ENCODE measurements around the gene FAR2. TPM values are rescaled to one million over a fixed set of nuclear protein-coding genes. Genes with fewer than 3 reads are reported as not detected.
A peak's percentile ranks its signal among the peaks of the same experiment; 100 is the strongest.

FAR2 gene
- total RNA-seq, 1 experiment from 2014 or later = 22.1 TPM

DNA sequence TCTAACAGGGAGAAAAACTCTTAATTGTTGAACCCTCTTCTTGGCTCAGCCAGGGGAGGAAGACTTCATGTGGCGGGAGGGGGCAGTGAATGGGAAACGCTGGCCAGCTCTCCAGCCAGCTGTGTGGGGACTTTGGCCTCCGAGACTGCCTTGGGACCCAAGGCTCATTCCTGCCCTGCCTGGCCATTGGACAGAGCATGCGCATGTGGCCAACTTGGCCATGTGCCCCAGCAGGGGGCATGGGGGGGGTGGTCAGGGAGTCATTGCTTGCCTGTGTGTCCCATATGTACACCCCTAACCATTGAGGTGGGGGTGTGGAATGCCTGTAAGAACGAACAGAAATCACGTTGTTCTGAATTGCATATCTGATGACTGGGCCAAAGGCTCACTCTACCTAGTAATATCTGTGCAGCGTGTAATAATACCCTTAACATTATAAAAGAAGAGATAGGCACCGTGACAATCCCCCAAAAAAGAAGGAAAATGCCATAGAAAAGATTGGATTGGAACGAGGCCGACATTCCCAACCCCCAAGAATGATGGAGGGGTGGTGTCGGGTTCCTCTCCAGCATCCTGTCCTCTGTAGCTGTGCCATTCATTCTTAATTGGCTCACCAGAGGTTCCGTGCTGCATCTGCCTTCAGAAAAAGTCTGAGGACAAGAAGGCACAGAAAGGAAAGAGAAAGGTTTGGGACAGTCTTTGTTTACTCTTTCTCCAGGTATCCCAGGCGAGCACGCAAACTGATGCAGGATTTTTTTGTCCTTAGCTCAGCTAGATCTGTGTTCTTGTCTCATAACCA lies 3.5 kb upstream of the FAR2 start:
- no peak overlapping the region for H4K5ac ChIP-seq (ENCODE audit: insufficient read length, low read depth, low read length)
- no peak overlapping the region for H2BK5ac ChIP-seq (ENCODE audit: insufficient read length, low read length)
- H3K79me2 ChIP-seq (ENCODE audit: insufficient read depth, low read length) = no peaks in the 10 kb centered on the region
- H3K4me1 ChIP-seq (ENCODE audit: insufficient read depth, low read length) = peaks cover 2% of the 10 kb centered on the region; the same call in 1 of the 2 replicates
- H3K4me2 ChIP-seq (ENCODE audit: insufficient read depth, insufficient read length, low read length) = no peak overlapping the region
- H4K20me1 ChIP-seq (ENCODE audit: control insufficient read depth, insufficient read depth, insufficient read length) = no peaks in the 10 kb centered on the region
- no peak overlapping the region for H3K27ac ChIP-seq (ENCODE audit: insufficient read length, low read depth, low read length)
- H3K79me1 ChIP-seq (ENCODE audit: insufficient read depth, low read depth, low read length, poor library complexity, severe bottlenecking) = no peaks in the 10 kb centered on the region
- H2BK15ac ChIP-seq (ENCODE audit: low read depth, low read length) = no peak overlapping the region
- no CpG with 5 or more reads among the region's 14 CpGs for WGBS (ENCODE audit: extremely low coverage, insufficient read length, low lambda C conversion rate)
- no peak overlapping the region for H3K23ac ChIP-seq (ENCODE audit: insufficient read length, low read depth, low read length)
- H2BK120ac ChIP-seq (ENCODE audit: low read depth, low read length, poor library complexity, severe bottlenecking) = no peak overlapping the region
- H3K56ac ChIP-seq (ENCODE audit: insufficient read length, low read depth, low read length) = no peak overlapping the region
- H3K14ac ChIP-seq (ENCODE audit: insufficient read depth, low read length) = no peak overlapping the region
- H3K27me3 ChIP-seq (ENCODE audit: insufficient read depth, low read length) = no peaks in the 10 kb centered on the region
- H3K4me1 Mint-ChIP-seq = peaks cover 30 to 33% of the 10 kb centered on the region in 2 experiments
- H3K36me3 Mint-ChIP-seq (ENCODE audit: insufficient read depth in 1 of 3, low read depth in 3 of 3) = peaks cover 3 to 11% (median 7%) of the 10 kb centered on the region in 3 experiments; a peak in 4 of 7 replicates
- H3K27me3 Mint-ChIP-seq (ENCODE audit: low read depth) = peaks cover 9% of the 10 kb centered on the region
- peaks cover 19% of the 10 kb centered on the region for H3K23me2 ChIP-seq (ENCODE audit: insufficient read length, low read depth, low read length, poor library complexity, severe bottlenecking)
- H3K9me3 Mint-ChIP-seq = peaks cover 3 to 23% of the 10 kb centered on the region in 2 experiments; a peak in 3 of 5 replicates
- TF ChIP-seq, protein P1, sequence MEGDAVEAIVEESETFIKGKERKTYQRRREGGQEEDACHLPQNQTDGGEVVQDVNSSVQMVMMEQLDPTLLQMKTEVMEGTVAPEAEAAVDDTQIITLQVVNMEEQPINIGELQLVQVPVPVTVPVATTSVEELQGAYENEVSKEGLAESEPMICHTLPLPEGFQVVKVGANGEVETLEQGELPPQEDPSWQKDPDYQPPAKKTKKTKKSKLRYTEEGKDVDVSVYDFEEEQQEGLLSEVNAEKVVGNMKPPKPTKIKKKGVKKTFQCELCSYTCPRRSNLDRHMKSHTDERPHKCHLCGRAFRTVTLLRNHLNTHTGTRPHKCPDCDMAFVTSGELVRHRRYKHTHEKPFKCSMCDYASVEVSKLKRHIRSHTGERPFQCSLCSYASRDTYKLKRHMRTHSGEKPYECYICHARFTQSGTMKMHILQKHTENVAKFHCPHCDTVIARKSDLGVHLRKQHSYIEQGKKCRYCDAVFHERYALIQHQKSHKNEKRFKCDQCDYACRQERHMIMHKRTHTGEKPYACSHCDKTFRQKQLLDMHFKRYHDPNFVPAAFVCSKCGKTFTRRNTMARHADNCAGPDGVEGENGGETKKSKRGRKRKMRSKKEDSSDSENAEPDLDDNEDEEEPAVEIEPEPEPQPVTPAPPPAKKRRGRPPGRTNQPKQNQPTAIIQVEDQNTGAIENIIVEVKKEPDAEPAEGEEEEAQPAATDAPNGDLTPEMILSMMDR (conservative IDR thresholded peaks at IDR 0.05) = no peak
- H4K8ac ChIP-seq (replicated peaks; ENCODE audit: insufficient read length, low read depth, low read length) = no peak overlapping the region
- H2AK5ac ChIP-seq (ENCODE audit: insufficient read length, low read length) = no peak overlapping the region
- H2BK12ac ChIP-seq (ENCODE audit: insufficient read length, low read depth, low read length) = no peak overlapping the region
- no peak overlapping the region for H3T11ph ChIP-seq (ENCODE audit: low read length)
- no peak overlapping the region for H4K91ac ChIP-seq (ENCODE audit: insufficient read length, low read depth, low read length)
- no peak overlapping the region for H3K18ac ChIP-seq (ENCODE audit: insufficient read length, low read depth, low read length)
- H3K4me3 Mint-ChIP-seq = no peak overlapping the region; a peak in 1 of 5 replicates
- H2BK20ac ChIP-seq (ENCODE audit: low read depth, low read length, poor library complexity, severe bottlenecking) = no peak overlapping the region
- no peak overlapping the region for H3K4ac ChIP-seq (ENCODE audit: low read depth, low read length)
- peak overlapping the region in 1 of 3 experiments; percentile 48; a peak in 3 of 7 replicates for H3K27ac Mint-ChIP-seq
- DNase-seq = peak; percentile 63
- no peak overlapping the region for H3K9ac ChIP-seq (ENCODE audit: extremely low read depth, insufficient read length, low read length)
- H2AFZ ChIP-seq (ENCODE audit: low read length) = no peak overlapping the region
- no peaks in the 10 kb centered on the region for H3K9me3 ChIP-seq (ENCODE audit: control insufficient read depth, low read depth, low read length)
